KOPT-K1 (cell line): ENCODE measurements around the gene WDTC1.
A peak's percentile ranks its signal among the peaks of the same experiment; 100 is the strongest.
"Not testable (repeated sequence)": the region's sequence is repeated elsewhere in the genome, so short reads cannot be mapped to it uniquely, and the experiment has no call there.

Experiments
- H3K27ac ChIP-seq: fragments of 200-600 bp; sonication (generic); 2 replicates; pipeline ENCODE4 v1.5.1; 2016; ENCODE audit warnings: antibody characterized with exemption, mild to moderate bottlenecking, low read depth, low read length; ENCODE audit not compliant: poor library complexity, severe bottlenecking
- H3K36me3 ChIP-seq: fragments of 200-600 bp; sonication (generic); 2 replicates; pipeline ENCODE4 v1.5.1; 2017; ENCODE audit warnings: antibody characterized with exemption, mild to moderate bottlenecking, low read length, moderate library complexity; ENCODE audit not compliant: insufficient read depth
- H3K9me3 ChIP-seq: fragments of 200-600 bp; sonication (generic); 2 replicates; pipeline ENCODE4 v1.5.1; 2017; ENCODE audit warnings: antibody characterized with exemption, low read length, mild to moderate bottlenecking; ENCODE audit not compliant: insufficient read depth, poor library complexity, severe bottlenecking

WDTC1 gene

GRCh38 chr1:27234049-27234882, at the start of gene WDTC1:
WDTC1 (plus strand) TSS chr1:27234632; CDS start chr1:27261055, 26,423 bp downstream.
- peak within 1 kb of the TSS; percentile 53 for H3K27ac ChIP-seq

GRCh38 chr1:27184665-27185064, 49.8 kb upstream of the WDTC1 start:
- not testable (repeated sequence) for H3K36me3 ChIP-seq, H3K27ac ChIP-seq
- H3K9me3 ChIP-seq: peaks cover 51% of the 10 kb centered on the region

More at GRCh38 chr1:27234049-27234882, at the start of gene WDTC1:
- H3K36me3 ChIP-seq: no peaks in the 10 kb centered on the region
- H3K9me3 ChIP-seq: no peaks in the 10 kb centered on the region

DNA sequence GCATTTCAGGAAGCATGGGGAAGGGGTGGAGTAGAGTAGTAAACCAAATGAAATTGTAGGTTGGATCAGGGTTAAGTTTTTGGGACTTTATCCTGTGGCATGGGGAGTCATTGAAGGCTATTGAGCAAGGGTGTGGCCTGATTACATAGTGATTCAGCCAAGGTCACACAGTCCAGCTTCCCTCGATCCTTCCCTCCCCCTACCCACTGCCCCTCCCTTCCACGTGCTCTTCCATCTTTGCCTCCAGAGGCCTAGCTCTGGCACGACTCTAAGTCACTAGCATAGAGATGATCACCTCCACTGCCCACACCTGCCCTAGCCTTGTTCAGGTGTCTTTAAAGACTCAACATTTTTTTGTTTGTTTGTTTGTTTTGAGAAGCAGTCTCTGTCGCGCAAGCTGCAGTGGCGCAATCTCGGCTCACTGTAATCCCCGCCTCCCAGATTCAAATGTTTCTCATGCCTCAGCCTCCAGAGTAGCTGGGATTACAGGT, 42.3 kb upstream of the WDTC1 start:
- no peaks in the 10 kb centered on the region for H3K9me3 ChIP-seq
- no peaks in the 10 kb centered on the region for H3K36me3 ChIP-seq
- no peak overlapping the region for H3K27ac ChIP-seq

DNA sequence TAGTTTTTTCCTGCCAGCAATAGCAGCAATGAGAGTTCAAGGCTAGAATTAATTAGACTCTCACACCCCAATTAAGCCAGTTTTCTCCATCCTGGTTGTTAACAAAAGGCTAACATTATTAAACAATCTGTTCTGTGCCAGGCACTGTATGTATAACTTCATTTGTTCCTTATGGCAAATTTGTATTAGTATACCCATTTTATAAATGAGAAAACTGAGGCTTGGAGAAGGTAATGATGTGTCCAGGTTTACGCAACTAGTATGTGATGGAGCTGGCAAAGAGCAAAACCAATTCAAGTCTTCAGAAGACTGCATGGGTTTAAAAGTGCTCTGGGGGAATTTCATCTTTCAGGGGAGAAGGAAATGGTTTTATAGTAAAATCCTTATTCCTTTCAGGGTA, 41.2 kb upstream of the WDTC1 start:
- Histone ChIP-seq H3K36me3 (no peaks in the 10 kb centered on the region), H3K27ac (no peak overlapping the region), H3K9me3 (no peaks in the 10 kb centered on the region)

DNA sequence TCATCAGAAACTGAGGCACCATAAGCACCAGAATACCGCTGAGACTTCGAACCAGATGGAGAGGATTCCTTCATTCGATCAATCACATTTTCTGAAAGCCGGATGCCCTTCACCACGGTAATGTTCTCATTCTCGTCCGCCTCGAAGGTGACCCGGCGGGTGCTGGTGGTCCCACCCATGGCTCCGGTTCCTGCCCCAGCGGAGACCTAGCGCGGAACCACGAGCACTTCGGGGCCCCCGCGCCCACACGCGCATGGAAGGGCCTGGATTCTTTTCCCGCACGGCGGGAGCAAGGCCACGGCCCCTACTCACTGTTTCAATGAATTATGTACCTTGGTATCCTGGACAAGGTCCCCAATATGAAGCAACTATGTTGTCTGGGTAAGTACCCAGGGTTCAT, 33.1 kb upstream of the WDTC1 start:
- H3K36me3 ChIP-seq: no peaks in the 10 kb centered on the region
- H3K9me3 ChIP-seq: no peaks in the 10 kb centered on the region
- no peak overlapping the region for H3K27ac ChIP-seq

DNA sequence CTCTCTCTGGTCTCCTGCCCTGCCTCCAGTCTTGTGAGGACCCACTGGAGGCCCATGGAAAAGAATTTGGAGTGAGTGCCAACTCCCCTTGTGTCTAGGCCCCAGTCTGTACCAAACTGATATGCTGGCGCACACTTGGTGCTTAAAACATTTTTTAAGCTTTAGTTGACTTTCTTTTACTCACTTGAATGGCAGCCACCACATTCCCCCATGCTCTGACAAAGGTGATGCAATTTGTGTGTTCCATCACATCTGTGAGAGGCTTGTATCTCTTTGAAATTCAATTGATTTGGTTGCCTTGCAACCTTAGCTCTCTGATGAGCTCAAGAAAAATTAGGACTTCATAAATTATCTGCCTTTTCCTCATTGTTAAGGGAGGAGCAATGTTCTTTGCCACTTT, 30.5 kb upstream of the WDTC1 start:
- Histone ChIP-seq H3K9me3 (no peaks in the 10 kb centered on the region), H3K36me3 (no peaks in the 10 kb centered on the region), H3K27ac (no peak overlapping the region)

- H3K27ac ChIP-seq, H3K36me3 ChIP-seq, H3K9me3 ChIP-seq: not testable (repeated sequence)
Measured at GRCh38 chr1:27207238-27207637, 27.2 kb upstream of the WDTC1 start.

- not testable (repeated sequence) for H3K9me3 ChIP-seq, H3K36me3 ChIP-seq, H3K27ac ChIP-seq
Measured at GRCh38 chr1:27208143-27208850, 26.1 kb upstream of the WDTC1 start.

GRCh38 chr1:27216466-27216865, 18.0 kb upstream of the WDTC1 start:
- H3K27ac ChIP-seq: no peak overlapping the region
- H3K9me3 ChIP-seq: no peaks in the 10 kb centered on the region
- no peaks in the 10 kb centered on the region for H3K36me3 ChIP-seq

GRCh38 chr1:27217401-27217800, 17.0 kb upstream of the WDTC1 start:
- H3K9me3 ChIP-seq: no peaks in the 10 kb centered on the region
- no peak overlapping the region for H3K27ac ChIP-seq
- no peaks in the 10 kb centered on the region for H3K36me3 ChIP-seq

DNA sequence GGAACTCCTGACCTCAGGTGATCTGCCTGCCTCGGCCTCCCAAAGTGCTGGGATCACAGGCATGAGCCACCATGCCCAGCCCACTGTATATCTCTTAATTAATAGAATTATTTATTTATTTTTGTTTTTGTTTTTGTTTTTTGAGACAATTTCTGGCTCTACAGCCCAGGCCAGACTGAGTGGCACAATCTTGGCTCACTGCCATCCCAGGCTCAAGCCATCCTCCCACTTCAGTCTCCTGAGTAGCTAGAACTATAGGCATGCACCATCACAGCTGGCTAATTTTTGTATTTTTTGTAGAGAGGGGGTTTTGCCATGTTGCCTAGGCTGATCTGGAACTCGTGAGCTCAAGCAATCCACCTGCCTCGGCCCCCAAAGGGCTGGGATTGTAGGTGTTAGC, 15.7 kb upstream of the WDTC1 start:
- H3K36me3 ChIP-seq: no peaks in the 10 kb centered on the region
- no peaks in the 10 kb centered on the region for H3K9me3 ChIP-seq
- no peak overlapping the region for H3K27ac ChIP-seq

GRCh38 chr1:27220096-27220495, 14.3 kb upstream of the WDTC1 start:
- no peaks in the 10 kb centered on the region for H3K9me3 ChIP-seq
- H3K27ac ChIP-seq: no peak overlapping the region
- no peaks in the 10 kb centered on the region for H3K36me3 ChIP-seq

GRCh38 chr1:27220702-27221497, 13.5 kb upstream of the WDTC1 start:
- not testable (repeated sequence) for H3K27ac ChIP-seq, H3K9me3 ChIP-seq, H3K36me3 ChIP-seq

DNA sequence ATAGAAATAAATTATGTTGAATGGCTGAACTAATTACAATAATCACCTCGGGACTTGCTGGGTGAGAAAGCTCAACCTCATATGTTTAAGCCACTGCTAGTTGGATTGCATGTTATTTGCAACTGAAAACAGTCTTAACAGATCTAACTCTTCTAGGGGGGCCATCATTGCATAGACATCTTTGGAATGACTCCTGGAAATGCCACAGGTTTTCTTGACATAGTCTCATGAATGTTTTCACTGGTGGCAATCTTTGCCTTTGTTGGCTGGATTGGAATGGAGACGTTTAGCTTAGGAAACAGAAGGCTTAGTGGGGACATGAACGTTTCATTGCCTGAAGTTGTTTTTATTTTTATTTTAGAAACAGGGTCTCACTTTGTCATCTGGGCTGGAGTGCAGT, 8.8 kb upstream of the WDTC1 start:
- no peaks in the 10 kb centered on the region for H3K9me3 ChIP-seq
- H3K27ac ChIP-seq: no peak overlapping the region

DNA sequence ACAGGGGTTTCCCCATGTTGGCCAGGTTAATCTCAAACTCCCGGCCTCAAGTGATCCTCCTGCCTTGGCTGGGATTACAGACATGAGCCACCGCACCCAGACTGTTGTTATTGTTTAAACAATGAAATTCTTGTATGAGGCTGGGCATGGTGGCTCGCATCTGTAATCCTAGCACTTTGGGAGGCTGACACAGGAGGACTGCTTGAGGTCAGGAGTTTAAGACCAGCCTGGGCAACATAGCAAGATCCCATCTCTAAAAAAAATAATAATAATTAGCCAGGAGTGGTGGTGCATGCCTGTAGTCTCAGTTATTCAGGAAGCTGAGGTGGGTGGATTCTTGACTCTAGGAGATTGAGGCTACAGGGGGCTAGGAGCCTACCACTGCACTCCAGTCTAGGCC, 6.7 kb upstream of the WDTC1 start:
- Histone ChIP-seq H3K36me3 (no peaks in the 10 kb centered on the region), H3K9me3 (no peaks in the 10 kb centered on the region), H3K27ac (no peak overlapping the region)

More for the DNA sequence above, 8.8 kb upstream of the WDTC1 start:
- no peaks in the 10 kb centered on the region for H3K36me3 ChIP-seq
